Spleen (tissue), 11 donors: ENCODE measurements around the gene FDCSP. TPM values are rescaled to one million over a fixed set of nuclear protein-coding genes. Genes with fewer than 3 reads are reported as not detected.

ENCODE experiments used
- DNase-seq: peaks from one replicate; pipeline ENCODE4 v3.0.0-alpha.2; 2020
- H3K27ac ChIP-seq, 8 donors: fragments of 200-600 bp; sonication (generic) in 7 of 8; 1 replicate in 4 of 8; 2 replicates in 4 of 8; pipeline versions ENCODE4 v1.5.0 to v1.8.0; 2016 to 2021; ENCODE audit warnings: inconsistent platforms in 4 of 8, mild to moderate bottlenecking in 4 of 8, moderate library complexity in 1 of 8
- H3K27me3 ChIP-seq, 7 donors: fragments of 200-600 bp; sonication (generic) in 6 of 7; replicated peaks in 1 of 7; 1 replicate in 4 of 7; 2 replicates in 3 of 7; pipeline versions ENCODE4 v1.5.0 to v1.8.0; 2016 to 2021; ENCODE audit warnings: inconsistent platforms in 3 of 7, mild to moderate bottlenecking in 1 of 7
- H3K36me3 ChIP-seq, 6 donors: fragments of 200-600 bp; sonication (generic) in 5 of 6; 1 replicate in 4 of 6; 2 replicates in 2 of 6; pipeline versions ENCODE4 v1.5.0 to v1.8.0; 2016 to 2021; ENCODE audit warnings: inconsistent platforms in 2 of 6
- H3K4me1 ChIP-seq, 6 donors: fragments of 200-600 bp; sonication (generic) in 5 of 6; 1 replicate in 3 of 6; 2 replicates in 3 of 6; pipeline versions ENCODE4 v1.5.0 to v1.8.0; 2016 to 2021; ENCODE audit warnings: inconsistent platforms in 3 of 6
- H3K4me3 ChIP-seq, 8 donors: fragments of 200-600 bp; sonication (generic) in 7 of 8; 1 replicate in 4 of 8; 2 replicates in 4 of 8; pipeline versions ENCODE4 v1.5.0 to v1.8.0; 2016 to 2021; ENCODE audit warnings: inconsistent platforms in 4 of 8, mild to moderate bottlenecking in 4 of 8, moderate library complexity in 2 of 8
- H3K9me3 ChIP-seq, 8 donors: fragments of 200-600 bp; sonication (generic) in 7 of 8; 1 replicate in 4 of 8; 2 replicates in 4 of 8; pipeline versions ENCODE4 v1.5.0 to v1.8.0; 2016 to 2021; ENCODE audit warnings: inconsistent platforms in 4 of 8
- POLR2A ChIP-seq, 3 donors: fragments of 450-650 bp; IDR thresholded peaks; one replicate each; pipeline ENCODE4 v1.5.1; 2017; ENCODE audit warnings: antibody characterized with exemption in 3 of 3, mild to moderate bottlenecking in 1 of 3
- POLR2AphosphoS5 ChIP-seq, 3 donors: sonication (generic); formaldehyde crosslinking; IDR thresholded peaks; one replicate each; pipeline ENCODE4 v1.5.1; 2017; ENCODE audit warnings: antibody characterized with exemption in 3 of 3
- WGBS, 5 donors: extraction: QIAGEN DNeasy Blood & Tissue Kit in 3 of 5; methylation state at CpG; one replicate each; pipeline versions ENCODE4 v1.1.5 to v1.1.7; 2013 to 2018; 5-methylcytosine and 5-hydroxymethylcytosine counted together
- intact Hi-C: fragments of 100-400 bp; cut with DNase I; formaldehyde crosslinking; loops from one replicate; pipeline ENCODE4 v1.15.0; 2023; ENCODE audit warnings: low total_unique reads
- polyA plus RNA-seq, 3 donors: library from polyadenylated mRNA; stranded (reverse); fragments of 200-250 nt; gene quantifications; one replicate each; pipeline ENCODE4 v1.2.1, GENCODE V29; 2013
- total RNA-seq, 7 donors: library from RNA; depleted of rRNA in 3 of 7; stranded (reverse); fragments of >200 nt in 3 of 7; fragmentation: NEBNext Ultra II Directional in 4 of 7; extraction: Animal tissue kit (Norgen Biotek cat#: 25700) in 4 of 7; gene quantifications; one replicate each; pipeline versions ENCODE4 v1.1.0 to v1.2.1, GENCODE V29; 2016 to 2021
- TF ChIP-seq, protein P1 (sequence below), 11 experiments: fragments of 200-600 bp in 7 of 11; fragments of 450-650 bp in 4 of 11; sonication (generic) in 4 of 11; IDR thresholded peaks in 8 of 11; conservative IDR thresholded peaks in 3 of 11; 1 replicate in 7 of 11; 2 replicates in 4 of 11; pipeline versions ENCODE4 v1.4.0 to v1.8.0; 2016 to 2021; ENCODE audit warnings: antibody characterized with exemption in 11 of 11, inconsistent platforms in 4 of 11, mild to moderate bottlenecking in 1 of 11
- donor health status: healthy with polysubstance abuse.
- donor health status: DM: no; HTN: no; CAD: no; lungs with moderate emphysema.
- donor health status: DM: no; HTN: no; CAD: no.
- donor health status: Bipolar disorder and iron deficiency.
- donor health status: healthy.
- donor health status: DM: no; HTN: no; CAD: no.
- donor health status: DM: yes; HTN: yes; CAD: no.

FDCSP gene
- total and polyA plus RNA-seq, 10 donors: 2.8 to 1,396 (median 13.2) TPM

DNA sequence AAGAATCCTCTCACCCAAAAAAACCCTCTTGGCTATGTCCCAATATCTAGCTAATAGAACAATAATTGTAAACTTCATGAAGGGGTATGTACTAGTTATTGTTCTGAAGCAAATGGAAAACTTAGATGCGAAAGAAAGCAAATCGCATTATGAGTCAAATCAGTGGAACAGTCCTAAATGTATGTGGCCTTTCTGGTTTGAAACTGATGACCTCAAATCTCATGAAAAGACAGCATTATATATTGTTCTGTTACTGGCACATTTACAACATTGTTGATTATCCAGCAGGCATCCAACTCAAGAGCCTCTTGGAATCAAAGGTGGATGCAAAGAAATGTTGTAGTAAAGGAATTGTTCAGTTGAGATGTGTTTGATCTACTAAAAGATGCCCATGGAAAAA is 51.2 kb downstream of the FDCSP start:
- TF ChIP-seq POLR2AphosphoS5 (IDR thresholded peaks at IDR 0.05) (no peak), POLR2A (IDR thresholded peaks at IDR 0.05) (no peak)
- TF ChIP-seq, protein P1, sequence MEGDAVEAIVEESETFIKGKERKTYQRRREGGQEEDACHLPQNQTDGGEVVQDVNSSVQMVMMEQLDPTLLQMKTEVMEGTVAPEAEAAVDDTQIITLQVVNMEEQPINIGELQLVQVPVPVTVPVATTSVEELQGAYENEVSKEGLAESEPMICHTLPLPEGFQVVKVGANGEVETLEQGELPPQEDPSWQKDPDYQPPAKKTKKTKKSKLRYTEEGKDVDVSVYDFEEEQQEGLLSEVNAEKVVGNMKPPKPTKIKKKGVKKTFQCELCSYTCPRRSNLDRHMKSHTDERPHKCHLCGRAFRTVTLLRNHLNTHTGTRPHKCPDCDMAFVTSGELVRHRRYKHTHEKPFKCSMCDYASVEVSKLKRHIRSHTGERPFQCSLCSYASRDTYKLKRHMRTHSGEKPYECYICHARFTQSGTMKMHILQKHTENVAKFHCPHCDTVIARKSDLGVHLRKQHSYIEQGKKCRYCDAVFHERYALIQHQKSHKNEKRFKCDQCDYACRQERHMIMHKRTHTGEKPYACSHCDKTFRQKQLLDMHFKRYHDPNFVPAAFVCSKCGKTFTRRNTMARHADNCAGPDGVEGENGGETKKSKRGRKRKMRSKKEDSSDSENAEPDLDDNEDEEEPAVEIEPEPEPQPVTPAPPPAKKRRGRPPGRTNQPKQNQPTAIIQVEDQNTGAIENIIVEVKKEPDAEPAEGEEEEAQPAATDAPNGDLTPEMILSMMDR (IDR thresholded peaks at IDR 0.05 in 8 of 11, conservative IDR thresholded peaks at IDR 0.05 in 3 of 11): no peak
- no peaks in the 10 kb centered on the region for H3K27me3 ChIP-seq
- no peaks in the 10 kb centered on the region for H3K36me3 ChIP-seq
- no peak overlapping the region for H3K4me3 ChIP-seq
- H3K9me3 ChIP-seq: peaks cover 0 to 17% (median 6%) of the 10 kb centered on the region in 8 donors
- no peaks in the 10 kb centered on the region for H3K4me1 ChIP-seq
- 83 to 99% (median 94%) methylated on average over 2 of the region's 2 CpGs for WGBS, 5 donors
- intact Hi-C loops: no loop called here
- H3K27ac ChIP-seq: no peak overlapping the region
- no peak for DNase-seq

DNA sequence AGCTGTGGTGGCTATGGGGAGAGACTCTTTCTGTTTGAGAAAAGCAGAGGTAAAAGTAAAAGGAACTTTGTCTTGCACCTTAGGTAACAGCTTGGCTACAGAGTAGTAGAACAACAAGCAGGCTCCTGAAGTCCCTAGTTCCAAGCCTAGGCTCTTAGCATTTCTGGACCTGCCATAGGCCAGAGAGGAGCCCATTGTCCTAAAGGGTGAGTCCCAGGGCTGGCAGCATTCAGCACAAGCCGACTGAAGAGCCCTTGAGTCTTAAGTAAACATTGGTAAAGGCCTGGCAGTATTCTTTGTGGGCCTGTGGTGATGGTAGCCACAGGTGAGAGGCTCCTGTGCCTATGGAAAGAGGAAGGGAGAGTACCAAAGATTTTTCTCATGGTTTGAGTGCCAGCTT is 54.6 kb downstream of the FDCSP start:
- Histone ChIP-seq H3K4me1 (no peaks in the 10 kb centered on the region), H3K9me3 (peaks cover 0 to 26% (median 6%) of the 10 kb centered on the region in 8 donors), H3K27ac (no peak overlapping the region), H3K27me3 (no peaks in the 10 kb centered on the region), H3K4me3 (no peak overlapping the region), H3K36me3 (no peaks in the 10 kb centered on the region)
- no peak for DNase-seq
- 25 to 56% (median 45%) methylated on average over 1 of the region's 1 CpG for WGBS, 5 donors
- TF ChIP-seq, protein P1 (IDR thresholded peaks at IDR 0.05 in 8 of 11, conservative IDR thresholded peaks at IDR 0.05 in 3 of 11): no peak
- TF ChIP-seq POLR2AphosphoS5 (IDR thresholded peaks at IDR 0.05): no peak
- TF ChIP-seq POLR2A (IDR thresholded peaks at IDR 0.05): no peak
- intact Hi-C loops: no loop called here

Other genes starting within 250 kb of the FDCSP start
- not detected for gene STATH, start 230.2 kb upstream of the FDCSP start, total RNA-seq
- gene STATH, start 230.2 kb upstream of the FDCSP start, polyA plus RNA-seq: not detected
- gene HTN3, start 197.7 kb upstream of the FDCSP start, total RNA-seq: not detected
- gene HTN3, start 197.7 kb upstream of the FDCSP start, polyA plus RNA-seq: not detected
- not detected for gene HTN1, start 175.7 kb upstream of the FDCSP start, total RNA-seq
- gene HTN1, start 175.7 kb upstream of the FDCSP start, polyA plus RNA-seq: not detected
- not detected for gene PRR27, start 71.9 kb upstream of the FDCSP start, total RNA-seq
- not detected for gene PRR27, start 71.9 kb upstream of the FDCSP start, polyA plus RNA-seq
- not detected for gene ODAM, start 30.4 kb upstream of the FDCSP start, total RNA-seq
- gene ODAM, start 30.4 kb upstream of the FDCSP start, polyA plus RNA-seq: 1 to 10 TPM in 1 of 3 donors, under 1 TPM in 1, not detected in 1; 0.22 to 2.0 TPM
- gene CSN3, start 16.5 kb downstream of the FDCSP start, total RNA-seq: not detected
- under 1 TPM in 2 of 3 donors, not detected in 1; 0.30 to 0.52 TPM for gene CSN3, start 16.5 kb downstream of the FDCSP start, polyA plus RNA-seq
- not detected for gene CABS1, start 108.9 kb downstream of the FDCSP start, total RNA-seq
- gene CABS1, start 108.9 kb downstream of the FDCSP start, polyA plus RNA-seq: not detected
- gene SMR3A, start 134.6 kb downstream of the FDCSP start, total RNA-seq: not detected
- gene SMR3A, start 134.6 kb downstream of the FDCSP start, polyA plus RNA-seq: not detected
- not detected for gene SMR3B, start 157.0 kb downstream of the FDCSP start, total RNA-seq
- not detected for gene SMR3B, start 157.0 kb downstream of the FDCSP start, polyA plus RNA-seq
- gene OPRPN, start 171.8 kb downstream of the FDCSP start, total RNA-seq: not detected
- not detected for gene OPRPN, start 171.8 kb downstream of the FDCSP start, polyA plus RNA-seq
- not detected for gene MUC7, start 246.1 kb downstream of the FDCSP start, total RNA-seq
- not detected for gene MUC7, start 246.1 kb downstream of the FDCSP start, polyA plus RNA-seq